GM23338 (cell line): ENCODE data around the gene NPY1R. TPM values are rescaled to one million over a fixed set of nuclear protein-coding genes. Genes with fewer than 3 reads are reported as not detected.

Experiments
- ATAC-seq: fragments of 200-7000 bp; cut with Tn5 transposase; 3 replicates; pipeline ENCODE4 v1.9.1; 2020
- DNase-seq: peaks from one replicate; pipeline ENCODE4 v3.0.0-alpha.2; 2015; ENCODE audit warnings: low spot score
- H2AFZ ChIP-seq: fragments of 200-600 bp; sonication (generic); 2 replicates; pipeline ENCODE4 v1.8.0; 2016; ENCODE audit warnings: antibody characterized with exemption, mild to moderate bottlenecking, moderate library complexity
- H3F3A ChIP-seq: fragments of 200-600 bp; sonication (generic); replicated peaks from 2 replicates; pipeline ENCODE4 v1.8.0; 2017; ENCODE audit warnings: antibody characterized with exemption, mixed run types, low read depth
- H3K27ac ChIP-seq: fragments of 200-600 bp; sonication (generic); 2 replicates; pipeline ENCODE4 v1.6.1; 2016; ENCODE audit warnings: low read depth
- H3K27me3 ChIP-seq: fragments of 200-600 bp; sonication (generic); 2 replicates; pipeline ENCODE4 v1.8.0; 2016; ENCODE audit warnings: mild to moderate bottlenecking, mixed run types, moderate library complexity; ENCODE audit not compliant: insufficient read depth
- H3K36me3 ChIP-seq: fragments of 200-600 bp; sonication (generic); 2 replicates; pipeline ENCODE4 v1.8.0; 2016; ENCODE audit warnings: mild to moderate bottlenecking; ENCODE audit not compliant: insufficient read depth
- H3K4me1 ChIP-seq: fragments of 200-600 bp; sonication (generic); 2 replicates; pipeline ENCODE4 v1.8.0; 2016; ENCODE audit warnings: mild to moderate bottlenecking, moderate library complexity; ENCODE audit not compliant: insufficient read depth
- H3K4me2 ChIP-seq: fragments of 200-600 bp; sonication (generic); 2 replicates; pipeline ENCODE4 v1.7.1; 2017; ENCODE audit warnings: mixed run types
- H3K4me3 ChIP-seq: fragments of 200-600 bp; sonication (generic); 2 replicates; pipeline ENCODE4 v1.6.1; 2016; ENCODE audit warnings: mixed run types
- H3K79me2 ChIP-seq: fragments of 200-600 bp; sonication (generic); replicated peaks from 2 replicates; pipeline ENCODE4 v1.8.0; 2017; ENCODE audit warnings: mild to moderate bottlenecking; ENCODE audit not compliant: insufficient read depth
- H3K9me2 ChIP-seq: fragments of 200-600 bp; sonication (generic); 2 replicates; pipeline ENCODE4 v1.8.0; 2017; ENCODE audit not compliant: insufficient read depth
- H4K20me1 ChIP-seq: fragments of 200-600 bp; sonication (generic); replicated peaks from 2 replicates; pipeline ENCODE4 v1.8.0; 2017; ENCODE audit warnings: mild to moderate bottlenecking; ENCODE audit not compliant: insufficient read depth
- H3K27ac Mint-ChIP-seq: 2 replicates; pipeline ENCODE4 v1.8.0; 2020; ENCODE audit warnings: inconsistent platforms, mild to moderate bottlenecking, moderate library complexity, mixed read lengths
- H3K27me3 Mint-ChIP-seq: 3 replicates; pipeline ENCODE4 v1.8.0; 2022; ENCODE audit warnings: low read depth, mild to moderate bottlenecking, moderate library complexity, mixed read lengths, inconsistent platforms; ENCODE audit not compliant: insufficient read depth, poor library complexity
- H3K36me3 Mint-ChIP-seq: 3 replicates; pipeline ENCODE4 v1.8.0; 2021; ENCODE audit warnings: low read depth, mild to moderate bottlenecking, inconsistent platforms, moderate library complexity, mixed read lengths
- H3K4me1 Mint-ChIP-seq: 3 replicates; pipeline ENCODE4 v1.8.0; 2020; ENCODE audit warnings: mild to moderate bottlenecking, inconsistent platforms, mixed read lengths
- H3K4me3 Mint-ChIP-seq: 3 replicates; pipeline ENCODE4 v1.8.0; 2021; ENCODE audit warnings: moderate library complexity, mild to moderate bottlenecking, inconsistent platforms, mixed read lengths
- H3K9me3 Mint-ChIP-seq: 3 replicates; pipeline ENCODE4 v1.8.0; 2020; ENCODE audit warnings: moderate library complexity, mild to moderate bottlenecking, inconsistent platforms, mixed read lengths
- CREB1 ChIP-seq: fragments of 250-450 bp; sonication (Bioruptor Pico); IDR thresholded peaks from 2 replicates; pipeline ENCODE4 v1.5.0; 2020; ENCODE audit warnings: low read depth, mild to moderate bottlenecking, moderate library complexity
- ETS1 ChIP-seq: IDR thresholded peaks from 2 replicates; pipeline ENCODE4 v1.6.1; 2016; ENCODE audit warnings: antibody characterized with exemption
- EZH2 ChIP-seq: fragments of 200-600 bp; sonication (generic); IDR thresholded peaks from one replicate; pipeline ENCODE4 v1.8.0; 2017; ENCODE audit warnings: antibody characterized with exemption, mild to moderate bottlenecking, low read depth; ENCODE audit not compliant: unreplicated experiment
- NANOG ChIP-seq: IDR thresholded peaks from 2 replicates; pipeline ENCODE4 v1.6.1; 2016; ENCODE audit warnings: antibody characterized with exemption, borderline replicate concordance
- REST ChIP-seq: IDR thresholded peaks from one replicate; pipeline ENCODE4 v1.6.1; 2018; ENCODE audit warnings: antibody characterized with exemption; ENCODE audit not compliant: unreplicated experiment
- STAT1 ChIP-seq: IDR thresholded peaks from one replicate; pipeline ENCODE4 v1.6.1; 2016; ENCODE audit warnings: antibody characterized with exemption; ENCODE audit not compliant: unreplicated experiment
- ZNF114 ChIP-seq: fragments of 250-450 bp; sonication (Bioruptor Pico); IDR thresholded peaks from 2 replicates; pipeline ENCODE4 v1.5.0; 2020; ENCODE audit warnings: mild to moderate bottlenecking, moderate library complexity
- ZNF331 ChIP-seq: fragments of 250-450 bp; sonication (Bioruptor Pico); IDR thresholded peaks from 2 replicates; pipeline ENCODE4 v1.5.0; 2020; ENCODE audit warnings: low read depth, mild to moderate bottlenecking, moderate library complexity
- polyA plus RNA-seq: library from polyadenylated mRNA; unstranded; fragments of >200 nt; fragmentation: Nextera tagmentation; extraction: Ambion mirVana; gene quantifications from 2 replicates; pipeline ENCODE4 v1.2.1, GENCODE V29; 2016
- total RNA-seq: library from RNA; depleted of rRNA; stranded (reverse); fragments of >200 nt; shearing (Covaris generic); gene quantifications from 2 replicates; pipeline ENCODE4 v1.2.3, GENCODE V29; 2014
- TF ChIP-seq, protein P1 (sequence below): fragments of 250-450 bp; sonication (Bioruptor Pico); IDR thresholded peaks from 2 replicates; pipeline ENCODE4 v1.5.0; 2020; ENCODE audit warnings: mild to moderate bottlenecking, moderate library complexity

NPY1R gene
- total and polyA plus RNA-seq, 2 experiments from 2014 or later, result 3.1 to 7.4 TPM

DNA sequence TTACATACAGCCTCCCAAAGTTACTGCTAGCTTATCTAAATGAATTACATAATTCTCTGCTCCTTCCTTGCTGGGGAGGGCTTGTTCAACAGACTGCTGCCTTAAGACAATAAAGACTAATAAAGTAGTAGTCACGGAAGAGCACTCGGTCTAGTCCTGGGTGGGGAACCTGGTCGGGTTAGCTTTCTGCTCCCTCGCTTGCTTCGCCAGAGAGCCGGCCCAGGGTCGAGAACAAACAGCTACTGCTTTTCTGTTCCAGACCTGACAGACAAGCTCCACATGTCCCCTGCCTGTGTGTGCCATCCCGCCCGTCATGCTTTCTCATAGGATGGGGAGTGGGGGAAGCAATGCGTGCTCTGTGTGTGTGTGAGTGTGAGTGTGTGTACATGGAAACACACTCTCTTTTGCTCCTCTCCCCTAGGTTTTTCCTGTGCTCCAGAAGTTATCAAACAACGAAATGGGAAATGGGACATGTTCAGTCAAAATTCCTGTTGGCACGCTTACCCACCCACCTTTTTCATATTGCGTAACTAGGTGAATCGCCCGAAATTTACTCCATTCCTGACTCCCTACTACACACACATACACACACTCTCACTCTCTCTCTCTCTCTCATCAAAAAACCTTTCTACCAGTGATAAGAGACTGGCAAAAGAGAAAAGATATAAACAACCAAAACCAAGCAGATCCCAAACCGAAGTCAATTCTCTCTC, 1.3 kb downstream of the NPY1R start (continued):
- no peak for TF ChIP-seq REST

GRCh38 chr4:163317110-163317509, 15.3 kb downstream of the NPY1R start:
- Histone ChIP-seq H3K27me3 (no peaks in the 10 kb centered on the region), H3K9me2 (no peaks in the 10 kb centered on the region), H2AFZ (no peak overlapping the region), H3K4me1 (peaks cover 5% of the 10 kb centered on the region; the same call in 1 of the 2 replicates), H3K4me3 (no peak overlapping the region), H4K20me1 (no peaks in the 10 kb centered on the region), H3K27ac (no peak overlapping the region), H3F3A (no peaks in the 10 kb centered on the region), H3K36me3 (peaks cover 13% of the 10 kb centered on the region), H3K79me2 (no peaks in the 10 kb centered on the region), H3K4me2 (no peak overlapping the region)
- Mint-ChIP-seq H3K27me3 (peaks cover 2% of the 10 kb centered on the region), H3K4me3 (no peak overlapping the region), H3K36me3 (peaks cover 41% of the 10 kb centered on the region), H3K9me3 (peaks cover 50% of the 10 kb centered on the region), H3K27ac (no peak overlapping the region), H3K4me1 (peaks cover 2% of the 10 kb centered on the region; the same call in 1 of the 3 replicates)
- TF ChIP-seq STAT1 (no peak), ETS1 (no peak), NANOG (no peak), ZNF331 (no peak), CREB1 (CRISPR knock-in tag) (no peak), ZNF114 (CRISPR knock-in tag) (no peak)
- DNase-seq, result peak; percentile 42
- ATAC-seq, result no peak

DNA sequence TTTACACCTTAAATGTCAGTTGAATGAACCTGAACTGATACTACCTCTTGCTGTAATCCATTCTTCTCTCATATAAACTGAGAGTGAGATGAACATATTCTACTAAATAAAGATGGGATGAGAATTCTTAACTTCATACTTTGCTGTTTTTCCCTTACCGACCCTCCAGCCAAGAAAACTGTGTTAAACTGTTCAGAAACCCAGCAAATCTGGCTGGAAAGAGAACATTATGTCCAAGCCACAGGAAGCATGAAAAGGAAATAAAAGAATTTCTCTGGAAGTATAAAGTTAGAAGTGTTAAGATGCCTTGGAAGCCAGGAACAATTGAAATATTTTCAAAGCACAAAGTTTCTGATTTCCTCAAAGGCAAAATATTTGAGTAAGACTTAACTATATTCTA, 22.9 kb downstream of the NPY1R start:
- DNase-seq (no peak), ATAC-seq (no peak)
- Histone ChIP-seq H3K4me1 (no peaks in the 10 kb centered on the region), H4K20me1 (no peaks in the 10 kb centered on the region), H3K9me2 (no peaks in the 10 kb centered on the region), H3K4me3 (no peak overlapping the region), H3F3A (no peaks in the 10 kb centered on the region), H3K4me2 (no peak overlapping the region), H3K27me3 (no peaks in the 10 kb centered on the region), H3K36me3 (no peaks in the 10 kb centered on the region), H2AFZ (no peak overlapping the region), H3K79me2 (no peaks in the 10 kb centered on the region), H3K27ac (no peak overlapping the region)
- Mint-ChIP-seq H3K36me3 (no peaks in the 10 kb centered on the region; the same call in 2 of the 3 replicates), H3K27ac (no peak overlapping the region), H3K4me1 (no peaks in the 10 kb centered on the region), H3K9me3 (peaks cover 4% of the 10 kb centered on the region; the same call in 1 of the 3 replicates), H3K4me3 (no peak overlapping the region), H3K27me3 (no peaks in the 10 kb centered on the region)
- TF ChIP-seq EZH2 (no peak), CREB1 (CRISPR knock-in tag) (no peak)
- TF ChIP-seq, protein P1, sequence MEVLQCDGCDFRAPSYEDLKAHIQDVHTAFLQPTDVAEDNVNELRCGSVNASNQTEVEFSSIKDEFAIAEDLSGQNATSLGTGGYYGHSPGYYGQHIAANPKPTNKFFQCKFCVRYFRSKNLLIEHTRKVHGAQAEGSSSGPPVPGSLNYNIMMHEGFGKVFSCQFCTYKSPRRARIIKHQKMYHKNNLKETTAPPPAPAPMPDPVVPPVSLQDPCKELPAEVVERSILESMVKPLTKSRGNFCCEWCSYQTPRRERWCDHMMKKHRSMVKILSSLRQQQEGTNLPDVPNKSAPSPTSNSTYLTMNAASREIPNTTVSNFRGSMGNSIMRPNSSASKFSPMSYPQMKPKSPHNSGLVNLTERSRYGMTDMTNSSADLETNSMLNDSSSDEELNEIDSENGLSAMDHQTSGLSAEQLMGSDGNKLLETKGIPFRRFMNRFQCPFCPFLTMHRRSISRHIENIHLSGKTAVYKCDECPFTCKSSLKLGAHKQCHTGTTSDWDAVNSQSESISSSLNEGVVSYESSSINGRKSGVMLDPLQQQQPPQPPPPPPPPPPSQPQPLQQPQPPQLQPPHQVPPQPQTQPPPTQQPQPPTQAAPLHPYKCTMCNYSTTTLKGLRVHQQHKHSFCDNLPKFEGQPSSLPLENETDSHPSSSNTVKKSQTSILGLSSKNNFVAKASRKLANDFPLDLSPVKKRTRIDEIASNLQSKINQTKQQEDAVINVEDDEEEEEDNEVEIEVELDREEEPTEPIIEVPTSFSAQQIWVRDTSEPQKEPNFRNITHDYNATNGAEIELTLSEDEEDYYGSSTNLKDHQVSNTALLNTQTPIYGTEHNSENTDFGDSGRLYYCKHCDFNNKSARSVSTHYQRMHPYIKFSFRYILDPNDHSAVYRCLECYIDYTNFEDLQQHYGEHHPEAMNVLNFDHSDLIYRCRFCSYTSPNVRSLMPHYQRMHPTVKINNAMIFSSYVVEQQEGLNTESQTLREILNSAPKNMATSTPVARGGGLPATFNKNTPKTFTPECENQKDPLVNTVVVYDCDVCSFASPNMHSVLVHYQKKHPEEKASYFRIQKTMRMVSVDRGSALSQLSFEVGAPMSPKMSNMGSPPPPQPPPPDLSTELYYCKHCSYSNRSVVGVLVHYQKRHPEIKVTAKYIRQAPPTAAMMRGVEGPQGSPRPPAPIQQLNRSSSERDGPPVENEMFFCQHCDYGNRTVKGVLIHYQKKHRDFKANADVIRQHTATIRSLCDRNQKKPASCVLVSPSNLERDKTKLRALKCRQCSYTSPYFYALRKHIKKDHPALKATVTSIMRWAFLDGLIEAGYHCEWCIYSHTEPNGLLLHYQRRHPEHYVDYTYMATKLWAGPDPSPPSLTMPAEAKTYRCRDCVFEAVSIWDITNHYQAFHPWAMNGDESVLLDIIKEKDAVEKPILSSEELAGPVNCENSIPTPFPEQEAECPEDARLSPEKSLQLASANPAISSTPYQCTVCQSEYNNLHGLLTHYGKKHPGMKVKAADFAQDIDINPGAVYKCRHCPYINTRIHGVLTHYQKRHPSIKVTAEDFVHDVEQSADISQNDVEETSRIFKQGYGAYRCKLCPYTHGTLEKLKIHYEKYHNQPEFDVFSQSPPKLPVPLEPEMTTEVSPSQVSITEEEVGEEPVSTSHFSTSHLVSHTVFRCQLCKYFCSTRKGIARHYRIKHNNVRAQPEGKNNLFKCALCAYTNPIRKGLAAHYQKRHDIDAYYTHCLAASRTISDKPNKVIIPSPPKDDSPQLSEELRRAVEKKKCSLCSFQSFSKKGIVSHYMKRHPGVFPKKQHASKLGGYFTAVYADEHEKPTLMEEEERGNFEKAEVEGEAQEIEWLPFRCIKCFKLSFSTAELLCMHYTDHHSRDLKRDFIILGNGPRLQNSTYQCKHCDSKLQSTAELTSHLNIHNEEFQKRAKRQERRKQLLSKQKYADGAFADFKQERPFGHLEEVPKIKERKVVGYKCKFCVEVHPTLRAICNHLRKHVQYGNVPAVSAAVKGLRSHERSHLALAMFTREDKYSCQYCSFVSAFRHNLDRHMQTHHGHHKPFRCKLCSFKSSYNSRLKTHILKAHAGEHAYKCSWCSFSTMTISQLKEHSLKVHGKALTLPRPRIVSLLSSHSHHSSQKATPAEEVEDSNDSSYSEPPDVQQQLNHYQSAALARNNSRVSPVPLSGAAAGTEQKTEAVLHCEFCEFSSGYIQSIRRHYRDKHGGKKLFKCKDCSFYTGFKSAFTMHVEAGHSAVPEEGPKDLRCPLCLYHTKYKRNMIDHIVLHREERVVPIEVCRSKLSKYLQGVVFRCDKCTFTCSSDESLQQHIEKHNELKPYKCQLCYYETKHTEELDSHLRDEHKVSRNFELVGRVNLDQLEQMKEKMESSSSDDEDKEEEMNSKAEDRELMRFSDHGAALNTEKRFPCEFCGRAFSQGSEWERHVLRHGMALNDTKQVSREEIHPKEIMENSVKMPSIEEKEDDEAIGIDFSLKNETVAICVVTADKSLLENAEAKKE, result no peak
